Muscle layer of duodenum (tissue), 2 donors: ENCODE measurements around the gene CES2.

Experiments
- H3K27ac ChIP-seq: one replicate; pipeline ENCODE4 v1.7.0; 2013; ENCODE audit warnings: mild to moderate bottlenecking, low read length
- H3K27me3 ChIP-seq: one replicate; pipeline ENCODE4 v1.7.0; 2013; ENCODE audit warnings: low read depth, mild to moderate bottlenecking, control low read depth, low read length
- H3K36me3 ChIP-seq, 2 donors: one replicate each; pipeline ENCODE4 v1.7.0; 2013; ENCODE audit warnings: low read length in 2 of 2, control low read depth in 1 of 2, mild to moderate bottlenecking in 1 of 2; ENCODE audit not compliant: insufficient read depth in 2 of 2, control insufficient read depth in 1 of 2
- H3K4me1 ChIP-seq, 2 donors: one replicate each; pipeline ENCODE4 v1.7.0; 2013; ENCODE audit warnings: low read length in 2 of 2, mild to moderate bottlenecking in 2 of 2, control low read depth in 1 of 2, moderate library complexity in 1 of 2; ENCODE audit not compliant: insufficient read depth in 2 of 2, control insufficient read depth in 1 of 2
- H3K4me3 ChIP-seq, 2 donors: one replicate each; pipeline ENCODE4 v1.7.0; 2013; ENCODE audit warnings: low read length in 2 of 2, low read depth in 1 of 2, mild to moderate bottlenecking in 1 of 2
- H3K9me3 ChIP-seq, 2 donors: one replicate each; pipeline ENCODE4 v1.7.0; 2013; ENCODE audit warnings: low read length in 2 of 2, control low read depth in 1 of 2, mild to moderate bottlenecking in 1 of 2; ENCODE audit not compliant: control insufficient read depth in 1 of 2
- donor health status: healthy.

CES2 gene

DNA sequence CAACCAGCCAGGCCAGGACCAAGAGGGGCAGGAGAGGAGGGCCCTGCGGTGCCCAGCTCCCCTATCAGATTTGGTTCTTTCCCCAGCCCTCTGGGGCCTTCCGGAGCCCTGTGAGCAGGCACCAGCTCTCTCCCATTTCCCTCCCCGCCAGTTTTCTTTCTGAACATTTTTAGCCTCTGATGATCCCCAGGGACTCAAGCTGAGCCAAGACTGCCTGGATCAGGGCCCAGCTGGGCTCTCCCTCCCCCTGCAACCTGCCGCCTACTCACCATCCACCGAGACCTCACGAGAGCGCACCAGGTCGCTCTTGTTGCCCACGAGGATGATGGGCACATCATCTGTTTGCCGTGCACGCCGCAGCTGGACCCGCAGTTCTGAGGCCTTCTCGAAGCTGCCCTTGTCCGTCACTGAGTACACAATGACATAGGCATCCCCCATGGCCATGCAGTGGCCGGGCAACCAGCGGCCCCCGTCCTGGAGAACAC lies 12.0 kb upstream of the CES2 start:
- peaks cover 7% of the 10 kb centered on the region for H3K27me3 ChIP-seq
- peak overlapping the region; percentile 31 for H3K27ac ChIP-seq
- H3K36me3 ChIP-seq: no peaks in the 10 kb centered on the region
- H3K4me1 ChIP-seq: peaks cover 0 to 64% of the 10 kb centered on the region in 2 donors
- H3K9me3 ChIP-seq: no peaks in the 10 kb centered on the region
- peak overlapping the region in 1 of 2 donors; percentile 39 for H3K4me3 ChIP-seq

DNA sequence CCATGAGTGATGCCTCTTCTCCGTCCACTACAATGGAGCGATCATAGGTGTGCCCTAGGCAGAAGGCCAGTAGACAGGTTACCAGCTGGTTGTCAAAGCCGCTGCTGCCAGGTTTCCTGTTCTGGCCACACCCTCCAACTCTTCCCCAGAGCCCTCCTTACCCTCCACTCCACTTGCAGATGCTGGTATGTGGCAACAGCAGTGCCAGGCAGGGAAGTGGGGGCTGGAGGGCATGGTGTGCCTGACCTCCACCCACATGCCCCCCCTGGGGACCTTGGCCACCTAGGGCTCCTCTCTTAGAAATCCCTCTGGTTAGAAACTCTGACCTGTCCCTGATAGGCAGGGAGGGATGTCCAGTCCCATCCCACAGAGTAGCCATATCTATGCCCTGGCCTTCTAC lies 11.4 kb upstream of the CES2 start:
- H3K9me3 ChIP-seq: no peaks in the 10 kb centered on the region
- peaks cover 0 to 64% of the 10 kb centered on the region in 2 donors for H3K4me1 ChIP-seq
- no peak overlapping the region for H3K27ac ChIP-seq
- peaks cover 7% of the 10 kb centered on the region for H3K27me3 ChIP-seq
- no peaks in the 10 kb centered on the region for H3K36me3 ChIP-seq
- peak overlapping the region in 1 of 2 donors; percentile 39 for H3K4me3 ChIP-seq

DNA sequence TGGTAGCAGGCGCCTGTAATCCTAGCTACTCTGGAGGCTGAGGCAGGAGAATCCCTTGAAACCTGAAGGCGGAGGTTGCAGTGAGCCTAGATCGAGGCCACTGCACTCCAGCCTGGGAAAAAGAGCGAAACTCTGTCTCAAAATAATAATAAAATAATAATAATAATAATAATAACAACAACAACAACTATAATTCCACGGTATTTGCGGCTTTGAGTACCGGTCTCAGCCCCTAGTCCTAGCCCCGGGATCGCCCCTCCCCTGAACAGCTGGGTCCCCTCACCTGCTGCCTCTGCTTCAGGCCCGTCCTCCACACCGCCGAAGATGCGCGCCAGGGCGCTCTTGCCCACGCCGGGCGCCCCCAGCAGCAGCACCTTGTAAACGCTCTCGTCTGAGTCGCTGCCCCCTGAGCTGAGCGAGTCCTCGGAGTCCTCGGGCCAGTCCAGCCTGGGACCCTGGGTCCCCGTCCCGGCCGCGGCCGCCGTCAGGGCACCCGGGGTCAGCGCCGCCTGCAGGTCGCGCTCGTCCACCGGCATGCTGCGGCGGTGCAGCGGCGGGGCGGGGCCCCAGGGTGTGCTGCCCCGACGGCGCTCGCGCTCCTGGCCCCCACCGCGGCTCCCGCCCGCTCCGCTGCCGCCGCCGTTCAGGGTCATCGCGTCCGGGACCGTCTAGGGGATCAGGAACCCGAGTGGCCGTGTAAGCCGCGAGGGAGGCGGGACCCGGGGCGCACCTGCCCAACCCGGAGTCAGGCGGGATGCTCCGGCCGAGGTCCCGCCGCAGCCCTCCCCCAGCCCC lies 10.6 kb upstream of the CES2 start:
- Histone ChIP-seq H3K27ac (no peak overlapping the region), H3K4me1 (peaks cover 0 to 58% of the 10 kb centered on the region in 2 donors), H3K9me3 (no peaks in the 10 kb centered on the region), H3K4me3 (peak overlapping the region; percentile 16 to 77), H3K27me3 (peaks cover 7% of the 10 kb centered on the region), H3K36me3 (no peaks in the 10 kb centered on the region)

DNA sequence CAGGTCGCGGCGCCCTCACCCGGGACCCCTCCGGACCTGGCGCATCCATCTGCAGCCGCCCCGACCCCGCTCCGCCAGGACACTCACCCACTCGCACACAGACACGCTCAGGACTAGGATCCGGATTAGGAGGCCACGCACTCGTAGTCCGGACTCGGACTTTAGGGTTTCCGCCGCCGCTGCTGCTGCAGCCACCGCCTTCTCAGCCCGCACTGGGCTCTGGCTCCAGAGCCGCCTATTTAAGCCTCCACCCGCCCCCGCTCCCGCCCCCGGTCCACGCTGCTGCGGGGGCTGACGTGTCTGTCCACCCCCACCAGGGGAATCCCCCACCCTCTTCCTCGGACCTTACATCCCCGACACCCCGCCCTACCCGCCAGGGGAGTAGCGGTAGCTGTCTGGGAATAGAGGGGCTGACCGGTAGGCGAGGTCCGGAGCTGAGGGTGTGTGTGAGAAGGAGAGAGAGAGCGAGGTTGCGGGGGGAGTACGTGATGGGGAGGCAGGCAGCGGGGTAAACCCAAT lies 9.9 kb upstream of the CES2 start, which contains the start of gene RRAD:
Gene RRAD, minus strand, starts transcription at position 214 of the 519 bp plus-strand sequence. CDS start 356 bp downstream, outside the sequence.
- peak within 1 kb of the TSS; percentile 63 for H3K27ac ChIP-seq
- H3K36me3 ChIP-seq: no peaks in the 10 kb centered on the region
- peak within 1 kb of the TSS; percentile 33 to 77 for H3K4me3 ChIP-seq
- no peaks in the 10 kb centered on the region for H3K9me3 ChIP-seq
- H3K27me3 ChIP-seq: peaks cover 7% of the 10 kb centered on the region
- H3K4me1 ChIP-seq: peaks cover 0 to 58% of the 10 kb centered on the region in 2 donors

DNA sequence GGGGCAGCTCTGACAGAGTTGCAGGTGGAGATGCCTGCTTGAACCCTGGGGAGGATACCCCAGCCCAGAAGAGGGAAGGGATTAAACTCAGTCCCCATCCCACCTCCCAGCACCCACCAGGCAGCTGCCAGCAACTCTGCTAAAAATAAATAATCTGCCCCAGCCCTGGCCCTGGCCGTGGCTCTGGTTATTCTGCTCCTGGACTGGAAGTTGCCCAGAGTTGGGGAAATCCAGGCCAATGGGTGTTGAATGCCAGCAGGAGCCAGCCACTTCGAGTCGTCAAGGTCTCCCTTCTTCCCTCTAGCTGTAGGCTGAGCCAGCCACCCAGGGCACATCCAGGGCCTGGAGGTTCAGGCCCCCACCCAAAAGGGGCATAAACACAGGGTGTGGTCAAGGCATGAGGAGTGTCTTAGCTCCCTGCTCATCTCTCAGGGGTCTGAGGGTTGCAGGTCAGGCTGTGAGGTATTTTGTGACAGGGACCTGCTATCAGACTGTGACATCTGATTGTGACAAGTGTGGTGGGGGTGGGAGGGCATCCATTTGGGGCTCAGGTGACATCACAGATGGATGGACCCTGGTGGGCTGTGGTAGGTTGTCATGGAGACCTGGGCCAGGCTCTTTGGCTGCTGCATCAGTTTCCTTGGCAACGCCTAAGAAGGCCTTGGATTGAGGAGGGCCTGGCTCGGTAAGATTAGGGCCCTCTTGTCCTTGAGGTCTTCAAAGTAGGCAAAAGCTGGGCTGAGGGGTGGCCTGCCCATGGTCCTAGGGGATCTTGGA lies 9.0 kb upstream of the CES2 start:
- Histone ChIP-seq H3K27me3 (peaks cover 7% of the 10 kb centered on the region), H3K36me3 (no peaks in the 10 kb centered on the region), H3K27ac (peak overlapping the region; percentile 63), H3K9me3 (no peaks in the 10 kb centered on the region), H3K4me1 (peaks cover 0 to 52% of the 10 kb centered on the region in 2 donors), H3K4me3 (peak overlapping the region in 1 of 2 donors; percentile 77)

DNA sequence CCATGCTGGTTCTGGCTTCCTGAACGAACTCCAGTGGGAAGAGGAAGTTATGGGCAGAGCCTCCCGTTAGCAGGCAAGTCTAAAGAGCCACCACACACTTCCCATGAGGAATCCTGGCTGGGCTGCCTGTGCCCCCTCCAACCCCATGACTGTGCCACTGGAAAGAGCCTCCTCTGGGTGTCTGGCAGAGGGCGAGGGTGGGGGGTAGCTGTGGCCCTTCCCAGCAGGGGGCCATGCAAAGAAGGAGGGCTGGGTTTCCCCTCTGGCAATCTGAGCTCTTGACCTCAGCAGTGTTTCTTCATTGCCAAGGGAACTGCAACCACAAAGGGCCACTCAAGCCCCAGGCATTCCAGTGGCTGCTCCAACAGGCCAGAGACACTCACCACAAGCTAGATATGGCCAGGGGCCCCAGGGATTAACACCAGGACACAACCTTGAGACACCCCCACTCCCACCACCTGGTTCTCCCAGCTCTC lies 8.3 kb upstream of the CES2 start:
- H3K27me3 ChIP-seq: peaks cover 7% of the 10 kb centered on the region
- H3K9me3 ChIP-seq: no peaks in the 10 kb centered on the region
- H3K4me3 ChIP-seq: no peak overlapping the region
- peak overlapping the region; percentile 31 for H3K27ac ChIP-seq
- peaks cover 0 to 48% of the 10 kb centered on the region in 2 donors for H3K4me1 ChIP-seq
- H3K36me3 ChIP-seq: peaks cover 0 to 3% of the 10 kb centered on the region in 2 donors

DNA sequence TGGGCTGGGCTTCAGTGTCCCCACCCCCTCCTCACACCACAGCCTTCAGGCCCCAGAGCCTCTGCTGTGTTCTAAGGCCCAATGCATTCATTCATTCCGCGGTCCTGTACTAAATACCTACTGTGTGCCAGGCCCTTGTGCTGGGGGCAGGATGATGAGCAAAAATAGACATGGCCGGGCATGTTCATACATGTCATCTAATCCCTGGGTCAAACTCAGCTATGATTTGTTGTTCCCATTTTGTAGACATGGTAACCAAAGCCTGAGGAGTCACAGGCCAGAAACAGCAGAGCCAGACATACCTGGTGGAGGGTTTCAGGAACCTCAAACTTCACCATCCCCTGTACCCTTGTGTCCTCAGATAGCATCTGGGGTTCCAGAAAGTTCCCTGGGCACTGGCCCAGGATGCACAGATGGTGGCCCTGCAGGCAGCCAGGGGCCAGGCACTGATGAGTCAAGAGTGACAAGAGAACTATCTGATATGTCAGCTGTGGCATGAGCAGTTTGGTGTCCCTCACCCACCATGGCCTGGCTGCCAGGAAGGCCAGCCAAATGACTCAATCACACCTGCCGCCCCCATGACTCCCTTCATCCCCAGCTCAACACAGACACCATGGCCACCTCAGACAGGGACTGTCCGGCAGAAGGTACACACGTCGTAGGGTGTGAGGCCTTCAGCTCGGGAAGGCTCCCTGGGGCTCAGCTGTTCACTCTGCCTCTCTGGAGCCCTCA lies 7.2 kb upstream of the CES2 start:
- Histone ChIP-seq H3K4me1 (peaks cover 0 to 50% of the 10 kb centered on the region in 2 donors), H3K27ac (no peak overlapping the region)

DNA sequence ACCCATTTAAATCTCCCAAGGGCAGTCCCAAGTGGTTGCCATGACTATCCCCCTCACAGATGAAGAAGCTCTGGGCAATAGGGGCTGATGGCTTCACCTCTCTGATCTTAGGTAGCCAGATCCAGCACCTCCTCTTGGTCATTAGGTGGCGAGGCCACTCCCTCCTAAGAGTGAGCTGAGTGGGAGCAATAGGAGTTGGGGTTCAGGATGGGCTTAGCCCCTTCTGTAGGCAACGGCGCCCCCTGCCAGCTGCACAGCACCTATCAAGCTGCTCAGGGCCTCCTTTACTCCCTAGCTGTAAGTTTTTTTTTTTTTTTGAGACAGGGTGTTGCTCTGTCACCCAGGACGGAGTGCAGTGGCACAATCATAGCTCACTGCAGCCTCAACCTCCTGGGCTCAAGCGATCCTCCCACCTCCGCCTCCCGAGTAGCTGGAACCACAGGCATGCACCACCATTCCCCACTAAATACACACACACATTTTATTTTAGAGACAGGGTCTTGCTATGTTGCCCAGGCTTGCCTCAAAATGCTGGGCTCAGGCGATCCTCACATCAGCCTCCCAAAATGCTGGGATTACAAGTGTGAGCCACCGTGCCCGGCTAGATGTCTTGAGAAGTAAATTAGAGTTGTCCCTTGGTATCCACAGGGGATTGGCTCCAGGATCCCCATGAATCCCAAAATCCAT lies 6.5 kb upstream of the CES2 start:
- H3K27me3 ChIP-seq: peaks cover 7% of the 10 kb centered on the region
- H3K4me1 ChIP-seq: peaks cover 8 to 48% of the 10 kb centered on the region in 2 donors
- no peak overlapping the region for H3K27ac ChIP-seq
- peaks cover 0 to 11% of the 10 kb centered on the region in 2 donors for H3K36me3 ChIP-seq
- no peaks in the 10 kb centered on the region for H3K9me3 ChIP-seq
- H3K4me3 ChIP-seq: no peak overlapping the region

More for the DNA sequence above, 7.2 kb upstream of the CES2 start:
- Histone ChIP-seq H3K36me3 (peaks cover 0 to 11% of the 10 kb centered on the region in 2 donors), H3K27me3 (peaks cover 7% of the 10 kb centered on the region), H3K9me3 (no peaks in the 10 kb centered on the region), H3K4me3 (no peak overlapping the region)

DNA sequence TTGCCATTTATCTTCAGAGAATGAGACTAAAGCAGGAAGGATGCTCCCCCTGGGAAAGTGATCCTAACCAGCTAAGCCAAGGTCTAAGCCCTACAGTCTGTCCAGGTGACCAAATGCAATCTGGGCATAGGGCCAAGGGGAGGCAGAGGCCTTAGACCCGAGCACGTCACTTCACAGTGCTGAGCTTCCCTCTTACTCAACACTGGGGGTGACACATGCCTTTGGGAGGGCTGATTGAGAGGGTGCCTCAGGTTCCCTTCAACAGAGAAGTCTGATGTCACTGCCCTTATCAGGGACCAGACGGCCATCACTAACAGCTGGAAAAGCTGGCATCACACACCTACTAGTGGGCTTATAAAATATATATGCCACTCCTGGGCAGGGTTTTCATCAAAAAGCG lies 5.1 kb upstream of the CES2 start:
- Histone ChIP-seq H3K27me3 (peaks cover 7% of the 10 kb centered on the region), H3K9me3 (no peaks in the 10 kb centered on the region), H3K36me3 (peaks cover 0 to 11% of the 10 kb centered on the region in 2 donors), H3K27ac (no peak overlapping the region), H3K4me1 (peaks cover 8 to 42% of the 10 kb centered on the region in 2 donors), H3K4me3 (no peak overlapping the region)

DNA sequence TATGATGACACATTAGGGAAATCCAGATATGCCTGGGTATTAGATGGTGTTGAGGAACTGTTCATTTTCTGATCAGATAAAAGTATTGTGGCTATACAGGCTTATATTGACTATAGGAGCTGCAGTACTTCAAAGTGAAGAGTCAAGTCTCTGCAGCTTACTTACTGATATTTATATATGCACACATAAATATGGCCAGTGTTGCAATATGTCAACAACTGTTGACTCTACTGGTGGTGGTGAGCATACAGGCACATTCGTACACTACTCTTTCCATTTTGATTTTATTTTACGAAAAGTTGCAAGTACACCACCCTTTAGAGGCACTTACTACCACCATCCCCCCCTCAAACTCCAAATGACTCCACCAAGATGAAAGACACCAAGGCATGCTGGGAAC lies 3.7 kb upstream of the CES2 start:
- no peaks in the 10 kb centered on the region for H3K9me3 ChIP-seq
- H3K4me3 ChIP-seq: no peak overlapping the region
- H3K4me1 ChIP-seq: peaks cover 8 to 45% of the 10 kb centered on the region in 2 donors
- peaks cover 0 to 11% of the 10 kb centered on the region in 2 donors for H3K36me3 ChIP-seq
- H3K27me3 ChIP-seq: no peaks in the 10 kb centered on the region
- no peak overlapping the region for H3K27ac ChIP-seq
